LoVo (cell line): ENCODE results near the gene FAM131A.

ENCODE experiments used
- DNase-seq: peaks from one replicate; pipeline ENCODE4 v3.0.0-alpha.2; 2016; ENCODE audit warnings: low spot score

The FAM131A gene

GRCh38 chr3:184358124-184358767 is 20.8 kb downstream of the FAM131A start:
- DNase-seq = no peak

DNA sequence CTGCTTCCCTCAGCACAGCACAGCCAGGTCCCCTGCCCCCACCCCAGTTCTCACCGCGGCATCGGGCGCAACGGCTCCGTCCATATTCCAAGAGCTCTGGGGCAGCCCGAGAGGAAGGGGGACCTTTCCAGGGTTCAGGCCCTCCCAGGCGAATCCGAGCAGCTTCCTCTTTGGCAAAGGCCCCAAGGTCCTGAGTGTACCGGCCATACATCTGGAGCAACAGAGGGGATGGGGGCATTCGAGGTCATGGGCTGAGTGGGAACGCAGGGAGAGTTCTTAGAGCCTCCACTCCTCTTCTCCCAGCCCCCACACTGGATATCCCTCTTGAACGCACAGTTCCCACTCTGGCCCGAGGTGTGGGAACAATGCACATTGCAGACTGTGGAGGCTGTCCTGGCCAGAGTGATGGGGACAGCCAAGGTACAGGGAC is 21.5 kb downstream of the FAM131A start:
- no peak for DNase-seq

DNA sequence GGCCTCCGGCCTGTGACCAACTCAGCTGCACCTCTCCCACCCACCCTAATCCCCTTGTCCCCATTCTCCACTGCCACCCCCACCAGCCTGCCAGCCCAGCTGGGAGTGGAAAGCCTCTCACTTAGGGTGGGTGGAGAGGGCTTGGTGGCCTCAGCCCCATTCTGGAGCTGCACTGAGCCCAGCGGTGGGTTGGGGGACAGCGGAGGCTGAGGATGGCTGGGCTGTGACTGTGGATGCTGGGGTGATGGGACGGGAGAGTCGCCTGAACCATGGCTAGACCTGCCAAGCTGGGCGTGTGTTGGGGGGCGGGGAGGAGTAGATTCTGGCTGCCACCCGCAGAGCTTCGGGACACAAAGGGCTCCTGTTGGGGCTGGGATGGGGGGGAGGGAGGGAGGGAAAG is 22.2 kb downstream of the FAM131A start:
- no peak for DNase-seq

- DNase-seq = no peak
Measured at GRCh38 chr3:184360070-184360928, 22.9 kb downstream of the FAM131A start.

GRCh38 chr3:184360929-184361531 is 23.6 kb downstream of the FAM131A start:
- no peak for DNase-seq

- DNase-seq = peak; percentile 62
Measured at GRCh38 chr3:184361532-184361931, 24.1 kb downstream of the FAM131A start, which contains the start of the genes CLCN2 and POLR2H. Gene CLCN2, minus strand, starts transcription at chr3:184361605. Its CDS starts 126 bp downstream, at chr3:184361479. Gene POLR2H, plus strand, starts transcription at chr3:184361710. Its CDS starts 1,783 bp downstream, at chr3:184363493.

- peak; percentile 66 for DNase-seq
Measured at GRCh38 chr3:184361932-184362667, 24.7 kb downstream of the FAM131A start.

DNA sequence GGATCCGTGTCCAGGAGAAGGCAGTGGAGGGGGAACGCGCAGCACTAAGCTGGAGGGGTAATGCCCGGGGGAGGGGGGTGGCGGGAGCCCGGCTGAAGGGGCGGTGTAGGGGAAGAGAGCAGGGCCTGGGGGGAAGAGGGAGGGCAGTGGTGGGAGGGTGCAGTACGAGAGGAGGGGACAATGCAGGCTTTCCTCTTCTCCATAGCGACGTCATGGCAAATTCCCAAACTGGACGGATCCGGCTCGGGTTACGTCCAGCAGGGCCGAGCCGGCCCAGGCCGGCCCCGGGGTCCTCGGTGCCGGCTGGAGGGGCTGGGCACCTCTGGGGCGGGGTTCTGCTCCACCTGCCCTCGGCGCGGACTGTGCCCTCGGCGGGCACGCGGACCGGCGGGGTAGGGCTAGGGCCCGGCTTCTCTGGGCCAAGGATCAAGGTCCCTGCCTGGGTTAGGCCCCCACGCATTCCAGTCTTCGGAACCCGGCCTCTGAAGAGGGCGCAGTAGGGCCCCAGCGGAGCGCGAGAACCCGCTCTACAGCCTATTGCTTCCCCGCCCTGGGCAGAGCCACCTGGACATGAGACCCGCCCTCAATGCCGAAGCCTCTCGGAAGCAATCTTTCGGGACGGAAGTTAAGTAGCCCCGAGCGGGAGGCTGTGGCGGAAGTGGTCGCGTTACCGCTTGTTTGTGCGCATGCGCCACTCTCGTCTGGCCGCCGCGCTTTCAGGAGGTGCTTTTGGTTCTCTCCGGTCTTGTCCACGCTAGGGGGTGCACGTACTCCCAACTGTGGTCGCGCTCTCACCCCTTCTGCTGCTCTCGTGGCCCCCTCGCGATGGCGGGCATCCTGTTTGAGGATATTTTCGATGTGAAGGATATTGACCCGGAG is 25.5 kb downstream of the FAM131A start:
- peak; percentile 99 for DNase-seq

- no peak for DNase-seq
Measured at GRCh38 chr3:184366619-184367289, 29.4 kb downstream of the FAM131A start.

DNA sequence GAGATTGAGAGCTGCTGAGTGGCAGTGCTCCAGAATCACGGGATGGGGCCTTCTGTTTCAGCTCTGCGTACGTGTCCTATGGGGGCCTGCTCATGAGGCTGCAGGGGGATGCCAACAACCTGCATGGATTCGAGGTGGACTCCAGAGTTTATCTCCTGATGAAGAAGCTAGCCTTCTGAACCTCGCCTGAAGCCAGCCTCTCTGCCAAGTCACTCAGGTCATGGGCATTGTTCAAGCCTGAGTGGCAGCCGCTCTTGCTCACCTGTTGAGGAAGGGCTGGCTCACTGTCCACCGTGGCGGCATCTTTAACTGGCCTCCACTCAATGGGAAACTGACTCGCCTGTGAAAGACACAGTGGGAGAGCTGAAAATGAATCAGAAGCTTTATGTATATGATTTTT is 30.7 kb downstream of the FAM131A start:
- DNase-seq = no peak

GRCh38 chr3:184368586-184369183 is 31.3 kb downstream of the FAM131A start:
- DNase-seq = no peak

- DNase-seq = peak; percentile 84
Measured at GRCh38 chr3:184371570-184372018, 34.2 kb downstream of the FAM131A start.

- no peak for DNase-seq
Measured at GRCh38 chr3:184372296-184372821, 35.0 kb downstream of the FAM131A start.

- DNase-seq = no peak
Measured at GRCh38 chr3:184372911-184373310, 35.5 kb downstream of the FAM131A start.

DNA sequence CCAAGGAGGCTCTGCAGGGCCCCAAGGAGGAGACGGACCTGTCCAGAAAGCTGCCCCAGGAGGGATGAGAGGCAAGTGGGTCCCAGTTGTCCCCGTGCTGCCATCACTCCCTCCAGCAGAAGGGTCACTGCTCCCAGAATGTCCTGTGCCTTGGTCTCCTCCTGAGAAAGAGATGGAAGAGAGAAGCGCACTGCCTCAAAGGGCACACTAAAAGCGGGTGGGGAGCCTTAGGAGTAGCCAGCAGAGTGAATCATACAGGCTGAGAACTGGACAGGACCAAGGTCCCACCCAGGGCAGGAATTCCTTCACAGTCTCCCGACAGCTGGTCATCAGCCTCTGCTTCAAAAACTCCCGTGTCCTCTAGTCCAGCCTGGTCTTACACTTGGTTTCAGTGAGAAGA is 36.0 kb downstream of the FAM131A start:
- peak; percentile 36 for DNase-seq

DNA sequence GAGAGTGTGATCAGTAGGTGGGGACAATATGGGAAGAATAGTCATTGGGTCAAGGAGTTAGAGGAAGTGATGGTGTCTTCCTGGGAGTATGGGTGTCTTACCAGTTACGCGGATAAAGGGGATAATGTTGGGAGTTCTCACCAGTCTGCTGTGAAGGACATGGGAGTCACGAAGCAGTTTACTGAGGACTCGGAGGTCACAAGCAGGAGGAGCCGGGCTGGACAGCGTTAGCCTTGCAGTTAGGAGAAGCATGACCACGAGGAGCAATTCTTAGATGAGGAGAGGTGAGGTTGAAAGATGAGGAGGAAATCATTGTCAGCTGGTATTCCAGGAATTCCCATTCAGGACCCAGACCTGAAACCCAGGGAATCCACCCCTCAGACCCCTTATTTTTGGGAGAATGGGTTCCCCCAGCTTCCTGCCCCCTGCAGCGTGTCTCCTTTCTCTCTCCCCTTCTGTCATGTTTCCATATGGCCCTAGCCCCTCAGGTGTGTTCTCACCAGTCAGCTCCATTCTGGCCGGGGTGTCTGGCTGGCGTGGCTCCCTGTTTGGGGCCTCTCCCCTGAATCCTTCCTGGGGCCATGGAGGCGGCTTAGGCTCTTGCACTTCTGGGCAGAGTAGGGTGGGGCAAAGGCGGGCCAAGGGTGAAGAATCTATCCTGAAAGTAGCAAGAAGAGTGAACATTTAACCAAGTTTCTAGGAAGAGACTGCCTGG is 38.5 kb downstream of the FAM131A start:
- no peak for DNase-seq

DNA sequence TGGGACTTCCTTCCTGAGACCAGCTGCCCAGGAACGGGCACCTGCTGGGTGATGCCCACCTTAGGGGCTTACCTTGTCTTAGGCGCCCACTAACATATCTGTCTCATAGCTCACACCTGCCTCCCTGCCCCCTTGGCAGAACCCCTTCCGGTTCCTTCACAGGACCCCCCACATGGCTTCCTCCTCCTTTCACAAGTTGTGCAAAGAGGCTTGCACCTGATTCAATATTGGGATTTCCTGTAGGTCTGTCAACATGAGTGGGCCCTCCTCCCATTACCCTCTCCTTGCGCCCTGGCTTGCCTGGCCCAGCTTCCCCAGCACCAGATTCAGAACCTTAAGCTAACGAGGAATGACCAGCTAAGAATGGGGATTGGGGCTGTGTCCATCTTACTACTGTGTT is 40.0 kb downstream of the FAM131A start:
- no peak for DNase-seq

GRCh38 chr3:184377882-184378445 is 40.6 kb downstream of the FAM131A start, which contains the start of gene THPO:
Gene THPO, minus strand, starts transcription at chr3:184378207. Its CDS starts 1,948 bp downstream, at chr3:184376259.
- no peak for DNase-seq
